Upper lobe of left lung (tissue), 4 donors: Measurements from ENCODE around the gene CBX7.

ENCODE experiments used
- EP300 ChIP-seq, 4 donors: sonication (generic); formaldehyde crosslinking; IDR thresholded peaks; one replicate each; pipeline ENCODE4 v1.5.1; 2017; ENCODE audit warnings: antibody characterized with exemption in 4 of 4, control low read depth in 2 of 4
- POLR2A ChIP-seq, 4 donors: fragments of 450-650 bp; IDR thresholded peaks; one replicate each; pipeline ENCODE4 v1.5.1; 2016 to 2017; ENCODE audit warnings: antibody characterized with exemption in 4 of 4, mild to moderate bottlenecking in 2 of 4
- POLR2AphosphoS5 ChIP-seq, 2 donors: sonication (generic); formaldehyde crosslinking; IDR thresholded peaks; one replicate each; pipeline ENCODE4 v1.5.1; 2017; ENCODE audit warnings: antibody characterized with exemption in 2 of 2
- TF ChIP-seq, protein P1 (sequence below), 6 experiments: fragments of 450-650 bp in 4 of 6; fragments of 200-600 bp in 2 of 6; sonication (generic) in 2 of 6; IDR thresholded peaks; one replicate each; pipeline ENCODE4 v1.5.1; 2016 to 2019; ENCODE audit warnings: antibody characterized with exemption in 6 of 6

DNA sequence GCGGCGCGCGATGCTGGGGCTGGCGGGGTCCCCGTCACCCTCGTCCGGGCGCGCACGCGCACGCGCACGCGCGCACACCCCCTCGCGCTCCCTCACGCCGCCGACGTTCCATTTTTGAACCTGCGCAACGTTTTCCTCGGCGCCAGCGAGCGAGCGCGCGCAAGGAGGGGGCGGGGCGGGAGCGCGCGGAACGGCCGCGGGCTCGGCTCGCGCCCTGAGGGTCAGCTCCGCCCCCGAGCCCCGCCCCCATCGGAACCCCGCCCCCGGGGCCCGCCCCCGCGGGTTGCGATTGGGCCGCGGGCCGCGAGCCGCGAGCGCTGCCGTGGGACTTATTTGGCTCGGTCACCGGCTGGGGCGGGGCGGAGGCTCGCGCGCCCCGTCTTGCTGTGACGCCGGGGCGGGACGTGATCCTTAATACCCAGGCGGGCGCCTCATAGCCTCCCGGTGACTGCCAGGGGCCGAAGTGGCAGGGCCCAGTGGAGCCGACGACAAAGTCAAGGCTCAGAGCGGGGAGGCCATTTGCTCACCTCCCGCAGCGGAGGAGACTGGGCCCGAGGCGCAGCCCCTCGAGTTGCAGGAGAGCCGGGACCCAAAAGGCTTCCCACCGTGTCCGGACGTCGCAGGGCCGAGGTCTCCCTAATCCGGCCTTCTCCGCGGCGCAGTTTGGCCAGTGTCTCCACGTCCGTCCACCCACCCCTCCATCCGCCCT is at the start of gene CBX7:
- TF ChIP-seq, protein P1, sequence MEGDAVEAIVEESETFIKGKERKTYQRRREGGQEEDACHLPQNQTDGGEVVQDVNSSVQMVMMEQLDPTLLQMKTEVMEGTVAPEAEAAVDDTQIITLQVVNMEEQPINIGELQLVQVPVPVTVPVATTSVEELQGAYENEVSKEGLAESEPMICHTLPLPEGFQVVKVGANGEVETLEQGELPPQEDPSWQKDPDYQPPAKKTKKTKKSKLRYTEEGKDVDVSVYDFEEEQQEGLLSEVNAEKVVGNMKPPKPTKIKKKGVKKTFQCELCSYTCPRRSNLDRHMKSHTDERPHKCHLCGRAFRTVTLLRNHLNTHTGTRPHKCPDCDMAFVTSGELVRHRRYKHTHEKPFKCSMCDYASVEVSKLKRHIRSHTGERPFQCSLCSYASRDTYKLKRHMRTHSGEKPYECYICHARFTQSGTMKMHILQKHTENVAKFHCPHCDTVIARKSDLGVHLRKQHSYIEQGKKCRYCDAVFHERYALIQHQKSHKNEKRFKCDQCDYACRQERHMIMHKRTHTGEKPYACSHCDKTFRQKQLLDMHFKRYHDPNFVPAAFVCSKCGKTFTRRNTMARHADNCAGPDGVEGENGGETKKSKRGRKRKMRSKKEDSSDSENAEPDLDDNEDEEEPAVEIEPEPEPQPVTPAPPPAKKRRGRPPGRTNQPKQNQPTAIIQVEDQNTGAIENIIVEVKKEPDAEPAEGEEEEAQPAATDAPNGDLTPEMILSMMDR (IDR thresholded peaks at IDR 0.05): no peak
- TF ChIP-seq POLR2A (IDR thresholded peaks at IDR 0.05) (peak in 3 of 4 donors; percentile 82 to 91 (median 83)), EP300 (IDR thresholded peaks at IDR 0.05) (peak in 1 of 4 donors; percentile 4), POLR2AphosphoS5 (IDR thresholded peaks at IDR 0.05) (peak; percentile 80 to 95)
